IMR-90 (cell line): ENCODE results near the gene NFYB.

Experiments
- CTCF ChIP-seq: conservative IDR thresholded peaks from 2 replicates; pipeline ENCODE4 v1.5.1; 2012; ENCODE audit warnings: mild to moderate bottlenecking, low read depth, low read length, improper control_type of control experiment
- FOS ChIP-seq: fragments of 150-350 bp; IDR thresholded peaks from 2 replicates; pipeline ENCODE4 v1.6.1; 2016; ENCODE audit warnings: low read depth, low read length
- POLR2A ChIP-seq: IDR thresholded peaks from 2 replicates; pipeline ENCODE4 v1.6.1; 2012; ENCODE audit warnings: mild to moderate bottlenecking, low read depth, low read length

- TF ChIP-seq POLR2A (no peak), FOS (no peak), CTCF (no peak)
Measured at GRCh38 chr12:104150416-104150815, 12.4 kb upstream of the NFYB start.
